ENCODE results near the gene AP3B1. TPM values are rescaled to one million over a fixed set of nuclear protein-coding genes. Genes with fewer than 3 reads are reported as not detected.

AP3B1 gene
- total RNA-seq, 6 experiments from 2014 or later = 51.8 to 66.8 (median 56.6) TPM

- Mint-ChIP-seq H3K27me3 (ENCODE audit: insufficient read depth) (no peaks in the 10 kb centered on the region; the same call in 1 of the 2 replicates), H3K27ac (no peak overlapping the region; the same call in 1 of the 2 replicates)
Measured at GRCh38 chr5:78273436-78273835, 21.1 kb downstream of the AP3B1 start.

GRCh38 chr5:78271766-78272165, 22.7 kb downstream of the AP3B1 start:
- Mint-ChIP-seq H3K27me3 (ENCODE audit: insufficient read depth) (no peaks in the 10 kb centered on the region; the same call in 1 of the 2 replicates), H3K36me3 (ENCODE audit: low read depth) (peaks cover 14% of the 10 kb centered on the region), H3K4me3 (no peak overlapping the region), H3K9me3 (no peaks in the 10 kb centered on the region), H3K4me1 (ENCODE audit: low read depth) (peaks cover 49% of the 10 kb centered on the region), H3K27ac (peak overlapping the region; percentile 15; the same call in 1 of the 2 replicates)
- no peak for TF ChIP-seq CTCF (IDR thresholded peaks at IDR 0.05)
- DNase-seq = no peak

More at GRCh38 chr5:78273436-78273835, 21.1 kb downstream of the AP3B1 start:
- no peak for DNase-seq
- peaks cover 14% of the 10 kb centered on the region for H3K36me3 Mint-ChIP-seq (ENCODE audit: low read depth)
- no peak overlapping the region for H3K4me3 Mint-ChIP-seq
- no peaks in the 10 kb centered on the region for H3K9me3 Mint-ChIP-seq
- H3K4me1 Mint-ChIP-seq (ENCODE audit: low read depth) = peaks cover 56% of the 10 kb centered on the region
- no peak for TF ChIP-seq CTCF (IDR thresholded peaks at IDR 0.05)

GRCh38 chr5:78269088-78269703, 25.3 kb downstream of the AP3B1 start:
- Mint-ChIP-seq H3K4me1 (ENCODE audit: low read depth) (peaks cover 34% of the 10 kb centered on the region), H3K9me3 (no peaks in the 10 kb centered on the region), H3K27ac (no peak overlapping the region), H3K27me3 (ENCODE audit: insufficient read depth) (no peaks in the 10 kb centered on the region; the same call in 1 of the 2 replicates), H3K36me3 (ENCODE audit: low read depth) (peaks cover 17% of the 10 kb centered on the region), H3K4me3 (no peak overlapping the region)
- TF ChIP-seq CTCF (IDR thresholded peaks at IDR 0.05) = peak; percentile 82
- DNase-seq = no peak

GRCh38 chr5:78268356-78268755, 26.1 kb downstream of the AP3B1 start:
- Mint-ChIP-seq H3K36me3 (ENCODE audit: low read depth) (peaks cover 17% of the 10 kb centered on the region), H3K4me3 (no peak overlapping the region), H3K27me3 (ENCODE audit: insufficient read depth) (no peaks in the 10 kb centered on the region; the same call in 1 of the 2 replicates), H3K27ac (no peak overlapping the region), H3K9me3 (no peaks in the 10 kb centered on the region), H3K4me1 (ENCODE audit: low read depth) (peaks cover 26% of the 10 kb centered on the region)
- no peak for DNase-seq
- no peak for TF ChIP-seq CTCF (IDR thresholded peaks at IDR 0.05)

GRCh38 chr5:78265163-78265562, 29.3 kb downstream of the AP3B1 start:
- peaks cover 25% of the 10 kb centered on the region; the same call in 1 of the 2 replicates for H3K36me3 Mint-ChIP-seq (ENCODE audit: low read depth)
- no peak overlapping the region for H3K27ac Mint-ChIP-seq
- DNase-seq = no peak
- H3K9me3 Mint-ChIP-seq = no peaks in the 10 kb centered on the region
- no peak for TF ChIP-seq CTCF (IDR thresholded peaks at IDR 0.05)
- H3K27me3 Mint-ChIP-seq (ENCODE audit: insufficient read depth) = no peaks in the 10 kb centered on the region
- H3K4me3 Mint-ChIP-seq = no peak overlapping the region
- H3K4me1 Mint-ChIP-seq (ENCODE audit: low read depth) = peaks cover 18% of the 10 kb centered on the region

Data from HFFc6 (cell line).